IPS-NIHi7 (cell line): ENCODE data around the gene AP5B1.
A peak's percentile ranks its signal among the peaks of the same experiment; 100 is the strongest.

Experiments
- DNase-seq: peaks from one replicate; pipeline ENCODE4 v3.0.0; 2012; ENCODE audit warnings: mixed read lengths; ENCODE audit errors: extremely low spot score

The AP5B1 gene

DNA sequence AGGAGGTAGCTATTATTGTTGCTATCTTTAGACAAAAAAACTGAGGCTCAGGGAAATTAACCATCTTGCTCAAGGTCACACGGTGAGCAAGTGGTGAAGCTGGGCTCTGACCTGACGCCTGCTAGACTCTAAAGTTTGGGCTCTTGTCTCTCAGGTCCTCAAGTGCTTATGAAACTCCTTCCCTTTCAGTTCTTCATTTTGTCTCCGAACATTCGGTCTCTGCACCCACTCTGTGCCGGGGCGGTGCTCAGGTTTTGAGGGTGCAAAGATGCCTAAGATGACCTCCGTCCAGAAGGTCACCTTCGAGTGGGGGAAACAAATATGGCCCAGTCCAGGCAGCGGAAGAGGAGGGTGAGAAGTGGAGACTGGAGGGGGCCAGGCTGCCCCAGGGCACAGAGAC is 22.1 kb upstream of the AP5B1 start:
- no peak for DNase-seq

DNA sequence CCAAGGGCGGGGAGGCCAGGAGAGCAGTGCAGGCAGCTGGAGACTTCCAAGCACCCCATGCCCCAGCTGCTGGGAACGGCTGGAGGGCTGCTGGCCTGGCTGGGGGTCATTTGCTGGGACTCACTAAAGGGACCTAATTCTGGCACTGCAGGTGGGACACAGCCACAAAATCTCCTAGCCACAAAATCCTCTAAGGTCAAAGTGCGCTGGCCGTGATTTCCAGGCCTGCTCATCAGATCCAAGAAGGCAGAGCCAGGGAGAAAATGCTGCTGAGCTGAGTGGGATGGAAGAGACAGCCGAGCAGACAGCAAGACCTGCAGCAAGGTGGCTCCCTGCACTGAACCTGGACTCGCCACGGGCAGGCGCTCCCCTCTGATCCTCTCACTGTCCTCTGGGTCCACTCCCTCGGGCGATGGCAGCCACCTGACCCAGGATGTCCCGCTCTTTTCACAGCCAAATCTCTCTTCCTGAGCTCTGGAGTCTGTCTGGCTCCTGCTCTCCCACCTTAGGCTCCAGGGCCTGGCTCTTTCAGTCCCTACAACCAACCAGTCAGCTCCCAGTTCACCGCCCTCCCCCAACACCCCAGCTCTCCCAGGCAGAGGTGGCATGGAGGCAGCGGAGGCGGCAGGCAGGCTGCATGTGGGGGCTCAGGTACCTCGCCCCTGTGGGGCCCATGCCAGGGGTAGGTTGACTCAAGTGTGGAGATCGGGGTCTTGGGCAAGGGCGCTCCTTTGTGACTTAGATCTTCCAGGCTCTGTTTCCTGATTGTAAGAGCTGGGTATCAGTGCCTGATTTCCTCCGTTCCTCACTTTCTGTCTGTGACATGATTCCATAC is 20.6 kb upstream of the AP5B1 start:
- DNase-seq, result no peak

DNA sequence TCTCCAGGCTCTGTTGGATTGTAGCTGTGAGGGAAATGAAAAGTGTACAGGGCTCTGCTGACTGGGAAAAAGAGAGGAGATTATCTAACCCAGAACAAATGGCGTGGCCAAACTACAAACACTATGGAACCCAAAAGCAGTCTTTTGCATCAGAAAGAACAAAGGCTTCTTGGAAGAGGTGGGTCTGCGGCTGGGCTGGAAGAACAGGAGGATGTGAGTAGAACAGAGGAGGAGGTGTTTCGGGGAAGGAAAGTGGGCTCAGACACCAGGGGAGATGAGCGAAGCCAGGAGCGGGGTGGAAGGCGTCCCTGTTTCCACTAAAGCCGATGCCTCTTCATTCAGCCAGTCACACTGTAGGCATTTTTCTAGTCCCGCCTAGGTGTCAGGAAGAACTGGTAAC is 18.1 kb upstream of the AP5B1 start:
- DNase-seq, result no peak

DNA sequence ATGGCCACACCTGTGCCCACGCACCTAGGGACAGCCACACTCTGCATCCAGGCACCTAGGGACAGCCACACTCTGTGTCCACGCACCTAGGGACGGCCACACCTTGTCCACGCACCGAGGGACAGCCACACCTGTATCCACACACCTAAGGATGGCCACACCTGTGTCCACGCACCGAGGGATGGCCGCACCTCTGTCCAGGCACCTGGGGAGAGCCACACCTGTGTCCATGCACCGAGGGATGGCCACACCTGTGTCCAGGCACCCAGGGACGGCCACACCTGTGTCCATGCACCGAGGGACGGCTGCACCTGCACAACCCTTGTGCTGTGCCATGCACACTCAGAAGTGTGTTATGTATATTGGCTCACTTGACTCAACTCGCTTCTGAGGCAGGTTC is 16.9 kb upstream of the AP5B1 start:
- no peak for DNase-seq

DNA sequence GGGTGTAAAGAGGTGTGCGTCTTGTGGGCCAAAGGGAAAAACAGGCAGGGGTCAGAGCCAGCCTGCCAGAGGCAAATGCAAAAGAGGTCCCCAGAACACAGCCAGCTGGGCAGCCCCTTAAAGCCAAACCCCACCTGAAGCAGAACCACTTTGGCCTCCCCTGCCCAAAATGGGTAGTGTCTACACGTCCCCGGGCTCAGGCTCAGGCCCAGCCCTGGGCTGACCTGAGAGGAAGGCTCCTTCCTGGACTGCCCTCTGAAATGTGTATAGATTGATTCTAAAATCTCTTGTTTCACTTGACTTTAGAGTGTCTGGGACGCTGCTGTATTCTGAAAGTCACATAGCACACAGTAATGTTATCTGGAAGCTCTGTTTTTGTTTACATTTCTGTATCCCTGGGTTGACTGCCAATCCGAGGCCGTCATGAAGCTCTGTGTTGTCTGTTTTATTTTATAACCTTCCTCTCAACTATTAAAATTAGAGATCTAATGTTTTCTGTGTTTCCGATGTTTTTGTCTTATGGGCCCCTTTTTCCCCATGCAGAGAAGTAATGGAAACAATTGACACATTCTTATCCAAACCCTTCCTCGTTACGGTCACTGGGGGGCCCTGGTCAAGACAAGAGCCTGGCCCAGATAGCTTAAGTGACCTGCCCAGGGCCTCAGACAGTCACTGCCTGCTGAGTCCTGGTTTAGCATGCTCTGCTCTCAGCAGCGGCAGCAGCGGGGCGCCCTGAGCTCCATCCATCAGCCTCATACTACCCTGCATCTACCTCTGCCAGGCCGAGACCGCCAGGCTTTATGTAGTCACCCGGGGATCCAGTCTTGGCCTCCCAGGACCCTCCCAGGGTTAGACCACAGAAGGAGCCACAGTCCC is 16.2 kb upstream of the AP5B1 start:
- DNase-seq, result peak; percentile 57

DNA sequence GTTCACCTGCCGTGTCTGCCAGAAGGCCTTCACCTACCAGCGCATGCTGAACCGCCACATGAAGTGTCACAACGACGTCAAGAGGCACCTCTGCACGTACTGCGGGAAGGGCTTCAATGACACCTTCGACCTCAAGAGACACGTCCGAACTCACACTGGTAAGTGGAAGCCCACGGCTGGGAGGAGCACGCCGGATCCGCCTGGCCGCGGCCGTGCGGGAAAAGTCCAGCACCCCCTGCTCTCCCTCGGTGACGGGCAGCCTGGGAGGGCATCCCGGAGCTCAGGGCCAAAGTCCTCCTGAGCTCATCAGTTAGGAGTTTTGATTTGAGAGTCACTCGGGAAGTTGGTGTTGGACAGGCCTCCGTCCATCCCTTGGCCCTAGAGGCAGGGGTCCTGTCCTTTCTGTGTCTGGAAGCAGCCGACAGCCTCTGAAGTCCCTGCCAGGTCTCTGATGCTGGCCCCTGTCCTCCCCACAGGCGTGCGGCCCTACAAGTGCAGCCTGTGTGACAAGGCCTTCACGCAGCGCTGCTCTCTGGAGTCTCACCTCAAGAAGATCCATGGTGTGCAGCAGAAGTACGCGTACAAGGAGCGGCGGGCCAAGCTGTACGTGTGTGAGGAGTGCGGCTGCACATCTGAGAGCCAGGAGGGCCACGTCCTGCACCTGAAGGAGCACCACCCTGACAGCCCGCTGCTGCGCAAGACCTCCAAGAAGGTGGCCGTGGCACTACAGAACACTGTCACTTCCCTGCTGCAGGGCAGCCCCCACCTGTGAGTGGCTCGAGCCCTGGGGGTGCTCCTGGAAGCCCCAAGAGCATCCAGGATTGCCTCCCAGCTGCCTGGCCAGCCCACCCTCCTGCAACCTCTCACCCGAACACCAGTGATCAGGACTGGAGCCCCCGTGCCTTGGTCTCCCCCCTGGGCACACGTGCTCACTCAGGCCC is 14.1 kb upstream of the AP5B1 start:
- DNase-seq, result no peak

DNA sequence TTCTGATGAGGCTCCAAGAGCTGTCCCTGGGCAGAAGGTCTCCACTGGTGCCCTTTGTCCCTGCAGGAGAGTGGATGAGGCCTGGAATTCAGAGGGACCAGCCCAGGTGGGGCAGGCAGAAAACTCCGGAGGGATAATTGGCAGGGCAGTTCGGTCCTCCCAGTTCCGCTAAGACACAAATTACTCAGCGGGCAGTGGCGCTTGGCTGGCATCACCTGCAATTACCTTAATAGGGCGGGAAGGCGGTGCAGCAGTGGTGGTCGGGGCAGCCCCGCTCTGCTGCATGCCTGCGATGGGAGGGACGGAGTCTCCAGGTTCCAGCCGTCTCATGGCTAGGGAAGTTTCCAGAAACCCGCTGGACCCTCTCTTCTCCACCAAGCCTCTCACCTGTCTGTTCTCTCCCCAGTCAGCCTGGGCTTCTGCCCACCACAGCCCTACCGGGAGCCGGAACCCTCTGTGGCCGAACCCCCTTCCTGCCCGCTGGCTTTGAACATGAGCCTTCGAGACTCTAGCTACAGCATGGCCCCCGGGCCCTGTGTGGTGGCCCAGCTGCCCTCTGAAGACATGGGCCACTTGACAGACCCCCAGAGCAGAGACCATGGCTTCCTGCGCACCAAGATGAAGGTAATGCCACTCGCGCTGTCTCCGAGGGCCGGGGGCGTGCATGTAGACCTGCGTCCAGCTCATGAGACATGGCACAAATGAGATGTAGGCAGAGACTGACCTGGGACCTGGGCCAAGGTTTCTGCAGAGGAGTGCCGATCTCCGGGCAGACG is 13.0 kb upstream of the AP5B1 start:
- no peak for DNase-seq

DNA sequence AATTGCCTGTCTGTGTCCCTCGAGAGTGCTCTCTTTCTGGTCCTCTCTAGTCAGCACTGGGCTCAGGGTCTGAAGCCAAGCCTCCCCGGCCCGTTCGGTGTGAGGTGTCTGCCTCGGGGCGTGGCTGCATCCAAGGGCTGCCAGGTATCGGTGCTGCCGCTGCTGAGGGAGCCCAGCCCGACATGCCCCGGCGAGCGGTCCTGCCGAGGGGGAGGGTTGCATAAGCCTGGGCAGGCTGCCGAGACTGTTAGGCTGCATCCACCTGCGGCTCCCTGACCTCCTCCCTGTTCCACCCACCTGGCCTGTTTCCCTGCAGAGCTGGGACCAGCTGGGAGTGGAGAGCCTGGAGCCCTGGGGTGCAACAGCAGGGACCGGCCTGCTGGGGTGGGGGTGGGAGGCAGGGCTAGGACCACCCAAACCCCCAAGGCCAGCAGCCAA is 12.4 kb upstream of the AP5B1 start:
- DNase-seq, result no peak

DNA sequence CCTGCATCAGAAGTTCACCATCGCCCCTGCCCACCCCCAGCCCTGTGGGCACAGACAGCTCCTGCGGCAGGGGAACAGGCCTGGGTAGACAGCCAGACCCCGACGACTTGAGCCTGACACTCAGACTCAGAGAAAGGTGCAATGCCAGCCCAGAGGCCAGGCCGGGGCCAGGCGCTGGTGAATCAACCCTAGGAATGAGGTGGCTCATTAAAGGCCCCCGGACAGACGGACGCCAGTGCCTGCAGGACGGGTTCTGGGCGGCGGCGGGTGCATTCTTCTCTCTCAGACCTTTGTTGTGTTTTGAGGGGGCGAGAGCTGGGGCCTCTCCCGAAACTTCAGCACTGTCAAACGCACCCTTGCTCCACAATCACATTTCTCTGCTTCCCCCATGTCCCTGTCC is 11.7 kb upstream of the AP5B1 start:
- DNase-seq, result no peak

DNA sequence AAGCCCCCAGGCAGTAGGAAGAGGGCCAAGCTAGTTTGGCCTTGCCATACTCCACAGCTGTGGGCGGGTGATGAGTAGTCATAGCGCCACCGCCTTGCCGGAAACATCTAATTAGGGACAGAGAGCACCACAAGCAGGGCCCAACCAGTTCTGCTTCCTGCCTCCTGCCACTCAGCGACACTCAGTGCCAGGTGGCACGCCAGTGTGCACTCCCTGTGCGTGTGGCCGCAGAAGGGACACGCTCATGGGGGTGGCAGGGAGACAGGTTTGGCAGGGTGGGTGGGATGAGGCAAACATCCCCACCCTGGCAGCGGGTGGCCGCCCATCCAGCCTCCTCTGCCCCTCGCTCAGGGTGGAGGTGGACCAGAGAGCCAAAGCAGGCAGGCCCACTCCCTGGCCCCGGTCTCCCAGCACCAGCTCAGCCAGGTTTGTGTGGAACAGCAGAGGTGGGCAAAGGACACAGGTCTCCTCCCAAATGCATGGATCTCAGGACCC is 11.0 kb upstream of the AP5B1 start:
- DNase-seq, result no peak

DNA sequence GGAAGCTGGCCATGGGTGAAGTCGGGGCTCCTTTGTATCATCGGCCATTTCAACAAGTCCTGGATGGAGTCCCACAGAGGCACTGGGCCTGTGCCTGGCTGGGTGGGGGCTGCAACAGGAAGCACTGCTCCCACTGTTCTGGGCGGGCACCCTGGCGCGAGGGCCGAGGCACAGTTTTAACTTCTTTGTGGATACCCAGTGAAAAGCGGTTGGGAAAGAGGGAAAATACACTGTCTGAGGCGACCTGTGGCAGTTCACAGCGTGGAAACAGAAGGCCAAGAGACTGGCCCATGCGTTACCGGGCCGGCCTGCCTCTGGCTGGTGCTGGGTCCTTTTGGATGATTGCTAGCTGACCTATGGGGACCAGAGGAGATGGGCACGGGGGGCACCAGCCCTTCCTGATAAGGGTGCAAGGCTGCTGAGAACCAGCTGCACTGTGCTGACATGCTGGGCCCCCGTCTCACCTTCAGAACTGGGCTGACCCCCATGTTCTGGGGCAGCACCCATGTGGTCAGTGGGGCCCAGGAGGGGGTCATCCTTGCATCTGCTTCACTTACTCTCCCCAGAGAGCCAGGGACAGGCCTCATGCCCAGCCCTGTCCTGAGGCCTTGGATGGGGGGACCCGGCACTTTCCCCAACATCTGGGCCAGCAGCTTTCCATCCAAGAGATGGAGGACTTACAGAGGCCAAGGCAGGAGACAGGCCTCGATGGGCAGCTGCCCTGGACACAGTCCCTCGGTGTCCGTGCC is 10.3 kb upstream of the AP5B1 start:
- DNase-seq, result no peak

DNA sequence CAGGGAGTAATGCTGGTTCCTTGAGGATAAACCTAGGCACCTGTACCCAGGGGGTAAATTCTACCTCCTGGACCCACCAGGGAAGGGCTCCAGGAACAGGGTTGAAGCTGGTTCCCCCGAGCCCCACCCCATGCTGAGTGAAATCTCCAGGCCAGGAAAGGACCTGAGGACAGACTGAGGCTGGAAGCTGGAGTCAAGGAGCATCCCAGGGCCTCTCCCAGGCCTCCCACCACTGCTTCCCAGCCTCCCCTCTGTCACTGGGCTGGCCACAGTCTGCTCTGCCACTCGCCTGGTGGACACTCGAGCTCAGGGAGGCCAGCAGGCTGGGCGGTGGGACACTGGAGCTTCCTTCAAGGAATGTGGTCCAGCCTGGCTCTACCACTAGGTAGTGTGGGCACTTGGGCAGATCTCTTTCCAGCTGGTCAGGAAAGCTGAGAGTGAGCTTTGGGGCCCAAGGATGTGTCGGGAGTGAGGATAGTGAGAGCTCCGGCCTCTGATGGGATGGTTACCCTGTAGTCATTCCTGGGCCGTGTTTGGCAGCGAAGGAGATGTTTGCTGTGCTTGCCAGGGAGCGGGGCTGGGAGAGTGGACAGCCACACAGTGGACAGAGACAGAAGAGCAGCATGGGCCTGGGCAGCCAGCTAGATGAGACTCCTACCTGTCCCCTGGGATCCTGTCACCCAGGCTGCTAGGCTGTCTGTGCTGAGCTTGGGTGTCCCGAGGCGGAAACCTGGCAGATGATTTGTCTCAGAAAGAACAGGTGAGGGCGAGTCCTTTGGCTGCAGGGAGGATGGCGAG is 9.5 kb upstream of the AP5B1 start:
- DNase-seq, result no peak

DNA sequence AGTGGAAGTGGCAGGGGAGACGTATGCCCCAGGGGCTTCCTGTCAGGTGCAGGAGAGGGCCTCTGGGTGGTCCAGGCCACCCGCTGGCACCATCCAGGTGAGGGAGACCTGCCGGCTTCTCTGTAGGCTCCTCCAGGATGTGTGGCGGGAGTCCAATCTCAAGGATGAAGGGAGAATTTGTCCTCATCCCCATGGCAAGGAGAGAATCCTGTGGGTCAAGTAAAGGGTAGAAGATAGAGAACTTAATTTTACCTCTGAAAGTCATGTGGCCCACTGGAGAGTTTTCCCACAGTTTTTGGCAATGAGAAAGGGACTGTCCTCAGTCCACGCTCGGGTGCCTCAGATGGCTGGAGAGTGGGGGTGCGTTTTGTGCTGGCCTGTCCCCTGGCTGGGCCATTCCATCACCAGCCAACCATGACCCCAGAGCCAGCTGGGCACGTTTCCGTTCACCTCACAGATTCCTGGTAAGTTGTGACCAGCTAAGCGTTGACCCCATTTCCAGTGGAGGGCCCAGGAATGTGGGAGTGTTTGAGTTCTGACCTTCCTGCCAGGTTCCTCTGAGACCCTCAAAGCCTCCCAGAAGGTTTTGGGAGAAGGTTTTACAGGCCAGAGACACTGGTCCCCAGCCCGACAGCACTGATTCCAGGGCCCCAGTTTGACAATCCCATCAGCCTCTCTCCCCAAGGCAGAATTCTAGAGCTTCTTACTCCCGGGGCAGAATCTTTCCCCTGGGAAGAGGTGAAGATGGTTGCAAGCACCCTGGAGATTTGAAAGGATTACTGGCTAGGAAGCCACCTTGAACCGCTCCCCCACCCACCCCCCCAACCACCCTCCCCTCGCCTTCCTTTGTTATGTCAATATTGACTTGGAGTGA is 8.7 kb upstream of the AP5B1 start:
- peak; percentile 43 for DNase-seq

DNA sequence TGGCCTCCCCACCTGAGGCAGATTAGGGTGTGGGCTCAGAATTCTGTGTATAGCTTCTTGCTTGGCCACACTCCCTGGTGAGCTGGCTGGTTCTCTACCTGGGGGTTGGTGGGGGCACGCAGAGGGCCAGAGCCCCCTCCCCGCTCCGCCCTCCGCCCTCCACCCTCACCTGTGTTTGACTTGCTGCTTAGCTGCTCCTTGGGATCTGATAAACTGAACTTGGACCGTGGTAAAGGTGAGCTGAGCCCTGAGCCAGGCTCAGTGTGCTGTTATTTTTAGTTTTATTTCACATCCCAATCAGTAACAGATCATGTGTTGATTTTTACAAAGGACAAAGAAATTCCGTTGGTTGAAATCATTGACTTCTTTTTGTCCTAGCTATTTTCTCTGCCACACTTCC is 8.0 kb upstream of the AP5B1 start:
- DNase-seq, result no peak

DNA sequence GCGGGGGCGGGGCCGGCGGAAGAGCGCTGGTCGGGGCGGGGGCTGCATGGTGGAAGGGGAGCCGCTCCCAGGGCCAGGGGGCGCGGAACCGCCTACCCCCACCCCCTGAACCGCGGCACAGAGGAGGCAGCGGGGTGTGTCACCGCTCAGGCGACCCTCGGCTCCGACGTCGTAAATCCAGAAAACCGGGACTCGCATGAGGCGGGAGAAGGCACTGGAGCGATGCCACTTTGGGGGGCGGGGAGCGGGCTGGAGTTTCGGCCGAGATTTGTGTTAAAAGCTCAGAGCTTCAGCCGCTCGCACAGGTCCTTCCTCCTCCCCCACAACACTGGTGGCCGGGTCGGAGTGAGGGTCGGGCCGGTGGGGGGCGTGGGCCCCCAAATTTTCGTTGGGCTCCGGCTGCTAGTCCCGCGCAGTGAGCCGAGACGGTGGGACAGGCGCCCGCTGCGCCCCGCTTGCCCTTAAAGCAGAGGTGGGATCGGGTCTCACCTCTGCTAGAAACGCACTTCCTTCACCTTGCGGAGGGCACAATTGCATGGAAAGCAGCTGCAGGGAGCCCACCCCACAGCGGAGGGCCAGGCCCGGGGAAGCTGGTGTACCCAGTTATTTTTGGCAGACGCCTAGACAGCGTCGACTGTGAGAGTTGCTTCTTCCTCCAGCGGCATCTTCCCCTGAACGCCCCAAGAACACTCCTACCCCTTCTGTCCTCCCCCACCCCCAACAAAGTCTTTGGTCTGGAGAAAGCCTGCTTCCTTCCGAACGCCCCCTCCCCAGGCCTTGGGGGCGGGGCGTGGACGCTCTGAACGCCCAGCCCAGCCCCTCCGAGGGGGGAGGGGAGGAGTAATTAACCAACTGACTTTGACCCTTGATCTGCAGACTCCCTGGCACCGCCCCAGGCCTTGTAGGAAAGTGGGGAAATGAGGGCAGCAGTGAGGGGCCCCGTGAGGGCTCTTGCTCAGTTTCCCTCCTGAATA is 7.2 kb upstream of the AP5B1 start:
- DNase-seq, result peak; percentile 85

DNA sequence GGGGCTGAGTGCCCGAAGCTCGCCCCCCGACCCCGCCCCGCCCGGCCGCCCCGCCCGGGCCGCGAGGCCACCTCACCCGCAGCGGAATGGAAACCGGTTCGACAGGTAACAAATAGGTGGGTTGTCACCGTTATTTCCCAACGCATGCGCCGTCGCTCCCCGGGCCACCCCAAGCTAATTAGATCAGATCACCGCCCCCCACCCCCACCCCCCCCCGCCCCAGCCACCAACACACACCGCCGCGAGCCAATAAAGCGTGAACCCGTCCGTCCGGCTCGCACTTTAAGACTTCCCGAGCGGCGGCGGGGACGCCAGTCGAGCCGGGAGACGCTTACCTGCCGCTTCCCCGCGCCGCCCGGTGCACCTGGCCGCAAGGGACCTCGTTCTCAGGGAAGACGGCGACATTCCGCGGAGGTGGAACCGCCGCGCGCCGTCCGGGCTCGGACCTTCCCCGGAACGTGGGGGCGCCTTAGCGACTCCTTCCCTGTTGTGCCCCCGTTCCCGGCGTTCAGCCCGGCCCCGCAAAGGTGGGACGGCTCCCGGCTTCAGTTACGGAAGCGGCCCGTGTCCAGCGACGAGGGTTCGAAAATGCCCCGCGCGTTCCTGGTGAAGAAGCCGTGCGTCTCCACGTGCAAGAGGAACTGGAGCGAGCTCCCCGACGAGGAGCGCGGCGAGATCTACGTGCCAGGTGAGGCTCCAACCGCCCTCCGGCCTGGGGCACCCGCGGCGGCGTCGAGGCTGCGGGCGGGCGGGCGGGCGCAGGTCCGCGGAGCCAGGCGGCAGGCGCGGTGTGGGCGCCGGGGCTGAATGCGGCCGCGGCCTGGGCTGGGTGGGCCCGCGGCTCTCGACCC is 6.2 kb upstream of the AP5B1 start, which contains the start of gene OVOL1:
OVOL1 (plus strand) TSS at position 278 of the 851 bp plus-strand sequence; CDS start at position 589, 311 bp downstream.
- peak; percentile 82 for DNase-seq
